Mucosa of descending colon (tissue), 3 donors: Measurements from ENCODE around the gene PAPOLB. TPM values are rescaled to one million over a fixed set of nuclear protein-coding genes. Genes with fewer than 3 reads are reported as not detected.

Source experiments
- ATAC-seq: fragments of 200-7000 bp; cut with Tn5 transposase; one replicate; pipeline ENCODE4 v1.9.1; 2020; ENCODE audit warnings: mild to moderate bottlenecking, moderate library complexity
- DNase-seq, 3 donors: peaks; one replicate each; pipeline ENCODE4 v3.0.0-alpha.2; 2020
- H3K36me3 ChIP-seq: fragments of 200-600 bp; one replicate; pipeline ENCODE4 v1.8.0; 2021; ENCODE audit warnings: low read depth, mild to moderate bottlenecking
- H3K4me1 ChIP-seq: fragments of 200-600 bp; one replicate; pipeline ENCODE4 v1.8.0; 2021; ENCODE audit warnings: low read depth, mild to moderate bottlenecking
- H3K4me3 ChIP-seq: fragments of 200-600 bp; one replicate; pipeline ENCODE4 v1.8.0; 2021; ENCODE audit warnings: mild to moderate bottlenecking
- H3K9me3 ChIP-seq: fragments of 200-600 bp; one replicate; pipeline ENCODE4 v1.8.0; 2021; ENCODE audit warnings: mild to moderate bottlenecking
- intact Hi-C, 2 donors: fragments of 100-400 bp; cut with DNase I in 1 of 2; cut with micrococcal nuclease in 1 of 2; formaldehyde crosslinking; loops; one replicate each; pipeline versions ENCODE4 v1.11.0 to v1.11.1; 2022; cut with DNase I, micrococcal nuclease
- total RNA-seq, 3 donors: library from RNA; stranded (reverse); fragmentation: NEBNext Ultra II Directional in 2 of 3; extraction: Animal tissue kit (Norgen Biotek cat#: 25700) in 2 of 3; gene quantifications; one replicate each; pipeline versions ENCODE4 v1.2.1 to v1.2.4, GENCODE V29; 2021 to 2023
- TF ChIP-seq, protein P1 (sequence below): fragments of 200-600 bp; IDR thresholded peaks from one replicate; pipeline ENCODE4 v1.8.0; 2022; ENCODE audit warnings: antibody characterized with exemption, mild to moderate bottlenecking
- donor health status: DM: no; HTN: no; CAD: no; lungs with moderate emphysema.
- donor health status: DM: no; HTN: no; CAD: no.
- donor health status: DM: no; HTN: yes; CAD: no.

Gene PAPOLB
- total RNA-seq, 3 donors from 2014 or later: 0.06 to 0.09 TPM; not detected in 1

- H3K9me3 ChIP-seq: no peaks in the 10 kb centered on the region
- intact Hi-C loops: no loop called here
- peaks cover 3% of the 10 kb centered on the region for H3K4me1 ChIP-seq
- H3K36me3 ChIP-seq: no peaks in the 10 kb centered on the region
- TF ChIP-seq, protein P1, sequence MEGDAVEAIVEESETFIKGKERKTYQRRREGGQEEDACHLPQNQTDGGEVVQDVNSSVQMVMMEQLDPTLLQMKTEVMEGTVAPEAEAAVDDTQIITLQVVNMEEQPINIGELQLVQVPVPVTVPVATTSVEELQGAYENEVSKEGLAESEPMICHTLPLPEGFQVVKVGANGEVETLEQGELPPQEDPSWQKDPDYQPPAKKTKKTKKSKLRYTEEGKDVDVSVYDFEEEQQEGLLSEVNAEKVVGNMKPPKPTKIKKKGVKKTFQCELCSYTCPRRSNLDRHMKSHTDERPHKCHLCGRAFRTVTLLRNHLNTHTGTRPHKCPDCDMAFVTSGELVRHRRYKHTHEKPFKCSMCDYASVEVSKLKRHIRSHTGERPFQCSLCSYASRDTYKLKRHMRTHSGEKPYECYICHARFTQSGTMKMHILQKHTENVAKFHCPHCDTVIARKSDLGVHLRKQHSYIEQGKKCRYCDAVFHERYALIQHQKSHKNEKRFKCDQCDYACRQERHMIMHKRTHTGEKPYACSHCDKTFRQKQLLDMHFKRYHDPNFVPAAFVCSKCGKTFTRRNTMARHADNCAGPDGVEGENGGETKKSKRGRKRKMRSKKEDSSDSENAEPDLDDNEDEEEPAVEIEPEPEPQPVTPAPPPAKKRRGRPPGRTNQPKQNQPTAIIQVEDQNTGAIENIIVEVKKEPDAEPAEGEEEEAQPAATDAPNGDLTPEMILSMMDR: no peak
- H3K4me3 ChIP-seq: no peak overlapping the region
- DNase-seq (peak in 2 of 3 donors; percentile 33 to 35), ATAC-seq (peak; percentile 31)
These were observed 20.6 kb upstream of the PAPOLB start for GRCh38 chr7:4882169-4883032.

- no peak for DNase-seq
These were observed 18.4 kb upstream of the PAPOLB start for GRCh38 chr7:4880218-4880617.

GRCh38 chr7:4879396-4880081, 17.7 kb upstream of the PAPOLB start:
- H3K4me1 ChIP-seq: peaks cover 3% of the 10 kb centered on the region
- no peaks in the 10 kb centered on the region for H3K36me3 ChIP-seq
- ATAC-seq (no peak), DNase-seq (no peak)
- TF ChIP-seq, protein P1: no peak
- no peak overlapping the region for H3K4me3 ChIP-seq
- intact Hi-C loops: no loop called here
- no peaks in the 10 kb centered on the region for H3K9me3 ChIP-seq

More at GRCh38 chr7:4880218-4880617, 18.4 kb upstream of the PAPOLB start:
- H3K36me3 ChIP-seq: no peaks in the 10 kb centered on the region
- intact Hi-C loops: no loop called here
- peaks cover 3% of the 10 kb centered on the region for H3K4me1 ChIP-seq
- no peaks in the 10 kb centered on the region for H3K9me3 ChIP-seq
- TF ChIP-seq, protein P1: no peak
- H3K4me3 ChIP-seq: no peak overlapping the region
- no peak for ATAC-seq

GRCh38 chr7:4878336-4879335, 16.8 kb upstream of the PAPOLB start:
- no peak for DNase-seq
- no peak for ATAC-seq

More at GRCh38 chr7:4878336-4879335, 16.8 kb upstream of the PAPOLB start:
- no peaks in the 10 kb centered on the region for H3K36me3 ChIP-seq
- H3K9me3 ChIP-seq: no peaks in the 10 kb centered on the region
- H3K4me3 ChIP-seq: no peak overlapping the region
- intact Hi-C loops: no loop called here
- H3K4me1 ChIP-seq: peaks cover 3% of the 10 kb centered on the region
- TF ChIP-seq, protein P1: no peak
